NT2/D1 (cell line): Measurements from ENCODE around the gene SDK2.
A peak's percentile ranks its signal among the peaks of the same experiment; 100 is the strongest.
"Not testable (repeated sequence)": the region's sequence is repeated elsewhere in the genome, so short reads cannot be mapped to it uniquely, and the experiment has no call there.

ENCODE experiments used
- DNase-seq: peaks from one replicate; pipeline ENCODE4 v3.0.0-alpha.2; 2011; ENCODE audit warnings: low read depth, low spot score
- H3K27me3 ChIP-seq: 2 replicates; pipeline ENCODE4 v1.6.0; 2011; ENCODE audit warnings: mild to moderate bottlenecking; ENCODE audit not compliant: insufficient read length, insufficient read depth
- H3K36me3 ChIP-seq: 2 replicates; pipeline ENCODE4 v1.6.1; 2011; ENCODE audit warnings: mild to moderate bottlenecking, low read length, mixed read lengths; ENCODE audit not compliant: insufficient read depth, insufficient read length
- H3K4me1 ChIP-seq: 2 replicates; pipeline ENCODE4 v1.5.1; 2011; ENCODE audit not compliant: insufficient read depth, insufficient read length
- H3K4me3 ChIP-seq: 2 replicates; pipeline ENCODE4 v1.5.1; 2011; ENCODE audit warnings: low read depth; ENCODE audit not compliant: insufficient read length
- H3K9ac ChIP-seq: 2 replicates; pipeline ENCODE4 v1.6.0; 2011; ENCODE audit warnings: low read depth; ENCODE audit not compliant: insufficient read length
- H3K9me3 ChIP-seq: 2 replicates; pipeline ENCODE4 v1.5.1; 2011; ENCODE audit warnings: mild to moderate bottlenecking, low read length; ENCODE audit not compliant: insufficient read depth
- SUZ12 ChIP-seq: IDR thresholded peaks from 2 replicates; pipeline ENCODE4 v1.6.1; 2011; ENCODE audit not compliant: insufficient read length, insufficient read depth; ENCODE audit errors: extremely low read depth
- YY1 ChIP-seq: IDR thresholded peaks from 2 replicates; pipeline ENCODE4 v1.6.1; 2011; ENCODE audit not compliant: insufficient read length, insufficient read depth
- ZNF274 ChIP-seq: IDR thresholded peaks from 2 replicates; pipeline ENCODE4 v1.6.1; 2011; ENCODE audit warnings: mild to moderate bottlenecking, low read depth, low read length

SDK2 gene

DNA sequence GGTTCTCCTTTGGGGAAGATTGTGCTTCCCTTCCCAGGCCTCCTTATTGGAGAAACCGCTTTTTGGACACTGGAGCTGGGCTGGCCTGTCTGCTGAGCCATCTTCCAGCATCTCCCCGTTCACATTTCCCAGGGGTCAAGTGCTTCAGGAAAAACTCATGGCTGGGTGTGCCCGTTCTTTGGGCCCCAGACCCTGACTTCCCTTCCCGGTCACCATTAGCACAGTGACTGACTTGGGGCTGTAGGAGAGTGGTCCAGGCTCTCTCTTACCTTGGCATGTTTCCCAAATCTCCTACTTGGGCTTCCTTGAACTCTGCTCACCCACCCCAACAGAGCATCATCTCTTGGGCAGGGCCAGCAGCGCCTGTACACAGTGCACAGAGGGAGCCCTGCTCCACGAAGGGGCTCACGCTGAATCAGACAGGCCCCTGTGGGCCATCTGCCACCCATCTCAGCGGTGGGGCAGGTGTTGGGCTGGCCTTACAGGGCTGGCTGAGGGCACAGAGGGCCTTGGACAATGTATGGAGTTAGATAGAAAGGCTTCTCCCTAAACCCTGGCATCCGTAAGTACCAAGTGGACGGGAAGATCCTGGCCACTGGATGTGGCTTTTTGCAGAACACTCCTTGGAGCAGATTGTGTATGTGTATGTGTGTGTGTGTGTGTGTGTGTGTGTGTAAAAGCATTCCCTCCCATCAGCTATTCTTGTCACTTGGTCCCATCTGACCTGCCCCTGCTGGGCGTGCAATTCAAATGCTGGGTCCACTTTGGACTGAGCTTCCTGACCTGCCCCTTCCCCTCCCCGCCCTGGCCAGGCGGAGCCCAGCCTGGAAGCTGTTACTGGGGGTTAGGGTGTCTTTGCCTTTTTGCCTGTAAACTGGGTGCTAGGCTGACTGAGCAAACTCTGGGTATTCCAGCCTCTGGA, 307.6 kb downstream of the SDK2 start:
- H3K4me1 ChIP-seq, result peaks cover 16% of the 10 kb centered on the region
- H3K36me3 ChIP-seq, result peaks cover 8% of the 10 kb centered on the region
- TF ChIP-seq SUZ12 (no peak), YY1 (no peak), ZNF274 (no peak)
- H3K9ac ChIP-seq, result peak overlapping the region; percentile 16
- H3K27me3 ChIP-seq, result no peaks in the 10 kb centered on the region
- H3K4me3 ChIP-seq, result no peak overlapping the region
- no peak for DNase-seq
- no peaks in the 10 kb centered on the region for H3K9me3 ChIP-seq

DNA sequence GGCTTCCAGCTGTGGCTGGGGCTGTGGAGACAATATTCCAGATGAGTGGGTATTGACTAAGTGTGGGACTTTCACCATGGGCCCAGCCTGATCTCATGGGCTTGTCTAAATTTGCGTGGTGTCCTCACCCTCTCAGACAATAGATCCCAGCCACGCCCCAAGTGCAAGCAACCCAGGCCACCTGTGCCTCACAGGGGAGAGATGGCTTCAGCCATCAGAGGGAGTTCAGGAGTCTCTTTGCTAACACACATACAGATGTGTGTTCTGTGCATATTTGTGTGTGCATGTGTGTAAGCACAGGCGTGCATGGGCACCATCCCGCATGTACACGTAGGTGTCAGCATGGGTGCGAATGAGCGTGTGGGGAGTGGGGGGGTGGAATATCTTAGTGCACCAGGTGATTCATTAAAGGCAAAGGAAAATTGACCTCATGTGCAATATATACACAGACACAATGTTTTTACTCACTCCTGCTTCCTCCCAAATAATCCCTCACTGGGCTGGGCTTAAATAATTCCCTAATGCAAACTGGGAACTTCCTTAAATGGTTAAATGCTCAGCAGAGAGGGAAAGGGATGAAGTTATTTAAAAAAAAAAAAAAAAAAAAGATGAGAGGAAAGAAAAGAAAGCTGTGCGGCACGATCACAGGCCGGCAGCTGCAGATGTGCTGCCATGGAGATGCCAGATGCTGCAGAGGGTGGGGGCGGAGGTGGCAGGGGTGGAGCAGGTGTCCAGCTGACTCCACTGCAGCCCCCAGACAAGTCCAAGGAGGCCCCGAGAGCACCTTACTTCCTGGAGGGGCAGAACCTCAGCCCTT, 308.4 kb downstream of the SDK2 start:
- Histone ChIP-seq H3K36me3 (peaks cover 8% of the 10 kb centered on the region), H3K9me3 (no peaks in the 10 kb centered on the region), H3K27me3 (no peaks in the 10 kb centered on the region), H3K9ac (peak overlapping the region; percentile 8), H3K4me1 (peaks cover 14% of the 10 kb centered on the region), H3K4me3 (no peak overlapping the region)
- no peak for DNase-seq
- no peak for TF ChIP-seq SUZ12
- no peak for TF ChIP-seq YY1
- TF ChIP-seq ZNF274, result no peak

DNA sequence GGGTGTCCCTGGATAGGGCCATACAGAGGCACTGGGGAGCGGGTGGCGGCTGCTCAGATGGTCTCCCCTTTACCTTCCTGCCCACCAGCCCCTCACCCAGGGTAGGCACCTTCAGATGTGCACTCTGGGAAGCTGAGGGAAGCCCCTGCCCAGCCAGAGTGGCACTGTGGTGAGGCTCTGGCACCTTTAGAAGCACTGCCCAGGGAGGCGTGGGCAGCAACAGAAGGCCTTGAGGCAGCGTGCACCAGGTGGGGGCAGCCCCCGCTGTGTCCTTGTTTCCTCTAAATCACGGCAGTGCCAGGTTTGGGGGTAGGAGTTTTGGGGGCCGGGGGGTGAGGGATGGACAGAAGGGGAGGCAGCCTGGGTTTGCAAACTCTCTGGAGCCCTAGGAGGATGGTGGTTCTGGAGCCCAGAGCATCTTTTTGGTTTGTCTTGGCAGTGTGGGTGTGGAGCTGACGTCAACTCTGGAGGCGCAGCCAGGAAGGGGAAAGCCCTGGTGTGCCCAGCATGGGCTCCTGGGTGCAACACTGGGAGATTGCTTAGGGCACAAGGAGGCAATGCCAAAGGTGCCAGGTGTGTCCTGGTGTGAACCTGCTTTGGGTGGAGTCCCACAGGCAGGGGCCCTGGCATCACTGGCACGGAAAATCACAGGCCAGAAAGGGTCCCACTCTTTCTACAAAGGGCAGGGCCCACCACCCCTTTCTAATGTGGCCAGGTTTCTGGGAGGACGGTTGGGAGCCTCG, 309.3 kb downstream of the SDK2 start:
- no peaks in the 10 kb centered on the region for H3K27me3 ChIP-seq
- no peak overlapping the region for H3K9ac ChIP-seq
- no peak overlapping the region for H3K4me3 ChIP-seq
- DNase-seq, result no peak
- no peaks in the 10 kb centered on the region for H3K9me3 ChIP-seq
- TF ChIP-seq YY1 (no peak), SUZ12 (no peak), ZNF274 (no peak)
- H3K4me1 ChIP-seq, result peaks cover 14% of the 10 kb centered on the region
- peaks cover 8% of the 10 kb centered on the region for H3K36me3 ChIP-seq

DNA sequence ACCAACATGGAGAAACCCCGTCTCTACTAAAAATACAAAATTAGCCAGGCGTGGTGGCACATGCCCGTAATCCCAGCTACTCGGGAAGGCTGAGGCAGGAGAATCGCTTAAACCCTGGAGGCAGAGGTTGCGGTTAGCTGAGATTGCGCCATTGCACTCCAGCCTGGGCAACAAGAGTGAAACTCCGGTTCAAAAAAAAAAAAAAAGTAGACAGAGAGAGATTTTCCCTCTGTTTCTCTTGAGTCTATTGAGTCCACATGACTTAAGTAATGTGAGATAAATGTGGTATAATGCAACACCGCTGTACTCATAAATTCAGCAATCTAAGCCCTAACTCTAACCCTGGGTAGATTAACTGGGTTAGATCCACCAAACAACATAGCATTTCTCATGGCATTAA, 310.8 kb downstream of the SDK2 start:
- not testable (repeated sequence) for H3K9ac ChIP-seq, H3K4me3 ChIP-seq, H3K36me3 ChIP-seq, H3K27me3 ChIP-seq, DNase-seq, H3K9me3 ChIP-seq
- peaks cover 14% of the 10 kb centered on the region for H3K4me1 ChIP-seq

DNA sequence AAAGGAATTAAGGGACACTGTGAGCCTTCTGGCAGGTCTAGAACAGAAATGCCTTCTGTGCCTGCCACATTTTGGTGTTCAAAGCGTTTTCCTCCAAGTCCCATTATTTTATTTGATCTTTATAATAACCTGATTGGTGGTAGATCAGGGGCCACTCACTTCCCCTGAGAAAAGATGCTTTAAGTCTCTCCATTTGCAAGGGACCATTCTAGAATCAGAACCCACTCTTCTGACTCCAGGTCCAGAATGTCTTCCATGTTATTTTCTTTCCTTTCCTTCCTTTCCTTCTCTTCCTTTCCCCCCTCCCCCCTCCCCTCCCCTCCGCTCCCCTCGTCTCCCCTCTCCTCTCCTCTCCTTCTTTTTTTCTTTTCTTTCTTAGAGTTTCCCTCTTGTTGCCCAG, 313.2 kb downstream of the SDK2 start:
- no peak for TF ChIP-seq SUZ12

DNA sequence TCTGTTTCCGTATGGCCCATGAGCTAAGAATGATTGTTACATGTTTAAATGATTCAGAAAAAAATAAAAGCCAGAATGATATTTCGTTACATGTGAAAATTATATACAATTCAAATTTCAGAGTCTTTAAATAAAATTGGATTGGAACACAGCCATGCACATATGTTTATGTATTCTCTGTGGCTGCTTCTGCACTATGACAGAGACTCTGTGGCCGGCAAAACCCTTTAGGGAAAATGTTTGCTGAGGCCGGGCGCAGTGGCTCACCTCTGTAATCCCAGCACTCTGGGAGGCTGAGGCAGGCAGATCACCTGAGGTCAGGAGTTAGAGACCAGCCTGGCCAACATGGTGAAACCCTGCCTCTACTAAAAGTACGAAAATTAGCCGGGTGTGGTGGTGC, 316.6 kb downstream of the SDK2 start:
- no peak overlapping the region for H3K9ac ChIP-seq
- DNase-seq, result no peak

More for the DNA sequence above, 313.2 kb downstream of the SDK2 start:
- Histone ChIP-seq H3K4me1 (peaks cover 4% of the 10 kb centered on the region), H3K9ac (no peak overlapping the region), H3K27me3 (no peaks in the 10 kb centered on the region), H3K36me3 (no peaks in the 10 kb centered on the region), H3K9me3 (no peaks in the 10 kb centered on the region), H3K4me3 (no peak overlapping the region)
- DNase-seq, result no peak

DNA sequence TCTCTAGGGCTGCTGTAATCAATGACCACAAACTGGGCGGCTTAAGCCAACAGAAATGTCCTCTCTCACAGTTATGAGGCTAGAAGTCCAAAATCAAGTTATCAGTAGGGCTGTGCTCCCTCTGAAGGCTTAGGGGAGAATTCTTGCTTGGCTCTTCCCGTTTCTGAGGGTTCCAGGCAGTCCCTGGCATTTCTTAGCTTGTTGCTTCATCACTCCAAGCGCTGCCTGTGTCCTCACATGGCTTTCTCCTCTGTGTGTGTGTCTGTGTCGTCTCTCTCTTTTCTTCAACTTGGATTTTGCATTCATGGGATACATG, 318.8 kb downstream of the SDK2 start:
- Histone ChIP-seq H3K9me3 (no peaks in the 10 kb centered on the region), H3K4me3 (no peak overlapping the region), H3K9ac (no peak overlapping the region), H3K36me3 (no peaks in the 10 kb centered on the region), H3K27me3 (no peaks in the 10 kb centered on the region), H3K4me1 (peaks cover 13% of the 10 kb centered on the region)
- TF ChIP-seq YY1 (no peak), SUZ12 (no peak), ZNF274 (no peak)
- no peak for DNase-seq

More for the DNA sequence above, 316.6 kb downstream of the SDK2 start:
- Histone ChIP-seq H3K27me3 (no peaks in the 10 kb centered on the region), H3K4me3 (no peak overlapping the region), H3K36me3 (no peaks in the 10 kb centered on the region), H3K9me3 (no peaks in the 10 kb centered on the region), H3K4me1 (peaks cover 12% of the 10 kb centered on the region)
- TF ChIP-seq YY1, result no peak
- TF ChIP-seq ZNF274, result no peak
- no peak for TF ChIP-seq SUZ12
